SJCRH30 (cell line): ENCODE data around the gene SF3B2. TPM values are rescaled to one million over a fixed set of nuclear protein-coding genes. Genes with fewer than 3 reads are reported as not detected.
"Not testable (repeated sequence)": the region's sequence is repeated elsewhere in the genome, so short reads cannot be mapped to it uniquely, and the experiment has no call there.

Source experiments
- DNase-seq, 2 experiments: peaks; one replicate each; pipeline ENCODE4 v3.0.0-alpha.2; 2015 to 2020
- H3K27ac ChIP-seq: fragments of 250-450 bp; sonication (Bioruptor Pico); 2 replicates; pipeline ENCODE4 v1.5.1; 2020; ENCODE audit warnings: mild to moderate bottlenecking, moderate library complexity
- H3K27me3 ChIP-seq: fragments of 250-450 bp; sonication (Bioruptor Pico); 2 replicates; pipeline ENCODE4 v1.5.1; 2020; ENCODE audit warnings: mild to moderate bottlenecking, moderate library complexity
- H3K36me3 ChIP-seq: fragments of 250-450 bp; sonication (Bioruptor Pico); 2 replicates; pipeline ENCODE4 v1.5.1; 2020; ENCODE audit warnings: mild to moderate bottlenecking, moderate library complexity
- H3K4me1 ChIP-seq: fragments of 250-450 bp; sonication (Bioruptor Pico); 2 replicates; pipeline ENCODE4 v1.5.1; 2020; ENCODE audit warnings: mild to moderate bottlenecking, moderate library complexity
- H3K4me3 ChIP-seq: fragments of 250-450 bp; sonication (Bioruptor Pico); 2 replicates; pipeline ENCODE4 v1.5.1; 2020; ENCODE audit warnings: mild to moderate bottlenecking, moderate library complexity
- H3K9me3 ChIP-seq: fragments of 250-450 bp; sonication (Bioruptor Pico); replicated peaks from 2 replicates; pipeline ENCODE4 v1.5.1; 2020; ENCODE audit warnings: mild to moderate bottlenecking, moderate library complexity
- total RNA-seq: library from RNA; depleted of rRNA; stranded (reverse); fragments of >200 nt; shearing (Covaris generic); gene quantifications from 2 replicates; pipeline ENCODE4 v1.2.3, GENCODE V29; 2014

Gene SF3B2
- total RNA-seq, 1 experiment from 2014 or later: 169 TPM

DNA sequence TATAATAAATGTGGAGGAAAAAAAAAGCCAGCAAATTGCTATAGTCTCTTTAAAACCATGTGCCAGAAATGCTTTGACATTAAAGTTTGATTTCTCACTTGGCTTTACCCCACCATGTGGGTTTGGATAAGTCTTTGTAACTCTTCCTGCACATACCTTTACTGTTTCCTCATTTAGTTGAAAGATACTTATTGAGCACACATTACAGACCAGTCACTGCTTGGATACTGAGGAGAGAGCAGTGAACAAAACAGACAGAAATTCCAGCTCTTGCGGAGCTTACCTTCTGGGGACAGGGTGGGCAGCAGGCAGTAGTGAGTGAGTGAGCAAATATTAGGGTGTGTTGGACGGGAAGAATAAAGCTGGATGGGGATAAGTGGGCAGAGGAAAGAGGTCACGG, 31.6 kb downstream of the SF3B2 start:
- no peak for DNase-seq
- Histone ChIP-seq H3K4me1 (peaks cover 37% of the 10 kb centered on the region), H3K36me3 (no peaks in the 10 kb centered on the region), H3K27me3 (no peaks in the 10 kb centered on the region), H3K9me3 (no peaks in the 10 kb centered on the region), H3K4me3 (no peak overlapping the region), H3K27ac (no peak overlapping the region; the same call in 1 of the 2 replicates)

DNA sequence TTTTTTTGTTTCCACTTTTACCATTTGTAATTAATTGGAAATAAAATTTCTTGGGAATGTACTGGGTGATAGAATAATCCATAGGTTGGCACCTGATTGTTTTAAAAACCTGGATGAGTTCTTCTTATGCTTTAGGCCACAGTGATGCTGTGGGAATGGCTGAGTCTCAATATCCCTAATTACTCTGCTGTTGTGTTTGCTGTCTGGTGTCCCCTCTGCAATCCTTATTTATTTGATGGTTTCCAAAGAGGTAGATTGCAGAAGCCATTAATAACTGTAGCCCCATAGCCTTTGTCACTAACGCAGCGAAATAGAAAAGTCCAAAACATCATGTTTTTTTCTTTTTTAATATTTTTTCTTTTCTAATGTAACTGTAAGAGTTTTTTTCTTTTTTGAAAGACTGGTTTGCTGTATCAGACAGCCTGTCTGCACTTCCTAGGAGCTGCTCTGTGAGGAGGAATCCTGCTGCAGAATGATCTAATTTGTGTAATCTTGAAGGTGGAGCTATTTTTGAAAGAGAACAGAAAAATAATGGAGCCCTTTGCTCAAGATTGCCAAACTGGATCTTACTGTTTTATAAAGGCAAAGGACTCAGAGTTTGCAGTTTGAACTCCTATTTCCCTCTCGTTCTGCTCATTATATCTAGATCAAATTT, 32.8 kb downstream of the SF3B2 start:
- no peak overlapping the region for H3K27ac ChIP-seq
- H3K27me3 ChIP-seq: no peaks in the 10 kb centered on the region
- peaks cover 37% of the 10 kb centered on the region for H3K4me1 ChIP-seq
- no peak overlapping the region for H3K4me3 ChIP-seq
- DNase-seq: no peak
- no peaks in the 10 kb centered on the region for H3K9me3 ChIP-seq
- H3K36me3 ChIP-seq: no peaks in the 10 kb centered on the region; the same call in 1 of the 2 replicates

DNA sequence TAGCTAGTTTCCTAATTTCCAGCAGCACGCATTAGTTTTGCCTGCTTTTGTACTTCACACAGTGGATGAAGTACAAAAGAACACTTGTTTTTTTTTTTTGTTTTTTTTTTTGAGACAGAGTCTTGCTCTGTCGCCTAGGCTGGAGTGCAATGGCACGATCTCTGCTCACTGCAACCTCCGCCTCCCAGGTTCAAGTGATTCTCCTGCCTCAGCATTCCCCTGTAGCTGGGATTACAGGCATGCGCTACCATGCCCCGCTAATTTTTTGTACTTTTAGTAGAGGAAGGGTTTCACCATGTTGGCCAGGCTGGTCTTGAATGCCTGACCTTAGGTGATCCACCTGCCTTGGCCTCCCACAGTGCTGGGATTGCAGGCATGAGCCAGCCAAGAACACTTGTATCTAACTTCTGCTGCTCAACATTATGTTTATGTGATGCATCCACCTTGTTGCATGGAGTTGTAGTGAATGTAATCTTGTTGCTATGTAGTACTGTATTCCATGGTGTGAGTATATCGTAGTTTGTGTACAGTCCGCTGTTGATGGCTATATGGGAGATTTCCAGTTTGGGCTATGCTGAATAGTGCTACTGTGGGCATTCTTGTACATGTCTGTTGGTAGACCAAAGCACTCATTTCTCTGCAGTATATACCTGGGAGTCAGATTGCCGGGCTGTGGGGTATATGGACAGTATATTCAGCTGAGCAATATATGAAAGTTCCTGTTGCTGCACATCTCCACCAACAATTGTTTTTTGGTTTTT, 35.2 kb downstream of the SF3B2 start:
- no peak for DNase-seq

DNA sequence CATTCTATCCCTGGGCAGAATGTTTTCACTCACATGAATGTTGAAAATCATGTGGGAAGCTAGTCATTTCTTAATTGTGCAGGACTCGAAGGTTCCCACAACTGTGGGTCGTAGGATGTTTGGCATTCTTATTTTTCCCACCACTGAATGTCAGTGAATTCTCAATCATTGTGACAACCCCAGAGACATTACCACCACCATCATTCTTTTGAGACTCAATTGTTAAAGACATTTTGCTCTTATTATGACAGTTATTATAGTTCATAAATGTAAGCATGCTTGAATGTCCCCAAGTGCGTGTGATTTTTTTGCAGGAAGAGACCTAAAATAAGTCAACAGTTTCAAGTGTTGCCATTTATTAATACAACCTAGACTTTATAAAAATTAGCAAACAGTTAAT, 36.9 kb downstream of the SF3B2 start:
- Histone ChIP-seq H3K27ac (no peak overlapping the region), H3K27me3 (no peaks in the 10 kb centered on the region), H3K9me3 (peaks cover 4% of the 10 kb centered on the region; the same call in 1 of the 2 replicates), H3K36me3 (no peaks in the 10 kb centered on the region; the same call in 1 of the 2 replicates), H3K4me1 (peaks cover 4% of the 10 kb centered on the region), H3K4me3 (no peak overlapping the region)
- no peak for DNase-seq

More for the DNA sequence above, 35.2 kb downstream of the SF3B2 start:
- Histone ChIP-seq H3K4me1 (peaks cover 21% of the 10 kb centered on the region), H3K27me3 (no peaks in the 10 kb centered on the region), H3K27ac (no peak overlapping the region), H3K4me3 (no peak overlapping the region), H3K9me3 (no peaks in the 10 kb centered on the region), H3K36me3 (no peaks in the 10 kb centered on the region; the same call in 1 of the 2 replicates)

DNA sequence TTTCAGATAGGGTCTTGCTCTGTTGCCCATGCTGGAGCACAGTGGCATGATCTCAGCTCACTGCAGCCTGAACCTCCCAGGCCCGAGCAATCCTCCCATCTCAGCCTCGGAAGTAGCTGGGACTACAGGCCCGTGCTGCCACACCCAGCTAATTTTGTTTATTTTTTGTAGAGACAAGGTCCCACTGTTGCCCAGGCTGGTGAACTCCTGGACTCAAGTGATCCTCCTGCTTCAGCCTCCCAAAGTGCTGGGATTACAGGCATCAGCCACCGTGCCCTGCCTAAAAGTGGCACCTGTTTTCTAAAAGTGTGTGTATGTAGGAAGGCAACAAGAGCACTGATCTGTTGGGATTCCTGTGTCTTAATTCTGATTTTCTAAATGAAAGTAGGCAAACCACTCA, 38.1 kb downstream of the SF3B2 start:
- H3K36me3 ChIP-seq: no peaks in the 10 kb centered on the region; the same call in 1 of the 2 replicates
- no peak overlapping the region for H3K27ac ChIP-seq
- H3K9me3 ChIP-seq: peaks cover 4% of the 10 kb centered on the region; the same call in 1 of the 2 replicates
- no peaks in the 10 kb centered on the region for H3K4me1 ChIP-seq
- no peak overlapping the region for H3K4me3 ChIP-seq
- H3K27me3 ChIP-seq: no peaks in the 10 kb centered on the region
- no peak for DNase-seq

DNA sequence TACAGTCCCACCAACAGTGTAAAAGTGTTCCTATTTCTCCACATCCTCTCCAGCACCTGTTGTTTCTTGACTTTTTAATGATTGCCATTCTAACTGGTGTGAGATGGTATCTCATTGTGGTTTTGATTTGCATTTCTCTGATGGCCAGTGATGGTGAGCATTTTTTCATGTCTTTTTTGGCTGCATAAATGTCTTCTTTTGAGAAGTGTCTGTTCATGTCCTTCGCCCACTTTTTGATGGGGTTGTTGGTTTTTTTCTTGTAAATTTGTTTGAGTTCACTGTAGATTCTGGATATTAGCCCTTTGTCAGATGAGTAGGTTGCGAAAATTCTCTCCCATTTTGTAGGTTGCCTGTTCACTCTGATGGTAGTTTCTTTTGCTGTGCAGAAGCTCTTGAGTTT, 40.0 kb downstream of the SF3B2 start:
- not testable (repeated sequence) for H3K4me3 ChIP-seq, H3K9me3 ChIP-seq, H3K27me3 ChIP-seq, DNase-seq, H3K27ac ChIP-seq, H3K36me3 ChIP-seq, H3K4me1 ChIP-seq

DNA sequence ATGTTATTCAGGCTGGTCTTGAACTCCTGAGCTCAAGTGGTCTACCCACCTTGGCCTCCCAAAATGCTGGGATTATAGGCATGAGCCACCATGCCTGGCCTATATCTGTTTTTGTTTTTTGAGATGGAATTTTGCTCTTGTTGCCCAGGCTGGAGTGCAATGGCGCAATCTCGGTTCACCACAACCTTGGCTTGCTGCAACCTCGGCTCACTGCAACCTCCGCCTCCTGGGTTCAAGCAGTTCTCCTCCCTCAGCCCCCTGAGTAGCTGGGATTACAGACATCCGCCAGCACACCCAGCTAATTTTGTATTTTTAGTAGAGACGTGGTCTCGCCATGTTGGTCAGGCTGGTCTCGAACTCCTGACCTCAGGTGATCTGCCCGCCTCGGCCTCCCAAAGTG, 47.6 kb downstream of the SF3B2 start:
- H3K4me3 ChIP-seq, H3K4me1 ChIP-seq, H3K27me3 ChIP-seq, DNase-seq, H3K27ac ChIP-seq, H3K36me3 ChIP-seq, H3K9me3 ChIP-seq: not testable (repeated sequence)

DNA sequence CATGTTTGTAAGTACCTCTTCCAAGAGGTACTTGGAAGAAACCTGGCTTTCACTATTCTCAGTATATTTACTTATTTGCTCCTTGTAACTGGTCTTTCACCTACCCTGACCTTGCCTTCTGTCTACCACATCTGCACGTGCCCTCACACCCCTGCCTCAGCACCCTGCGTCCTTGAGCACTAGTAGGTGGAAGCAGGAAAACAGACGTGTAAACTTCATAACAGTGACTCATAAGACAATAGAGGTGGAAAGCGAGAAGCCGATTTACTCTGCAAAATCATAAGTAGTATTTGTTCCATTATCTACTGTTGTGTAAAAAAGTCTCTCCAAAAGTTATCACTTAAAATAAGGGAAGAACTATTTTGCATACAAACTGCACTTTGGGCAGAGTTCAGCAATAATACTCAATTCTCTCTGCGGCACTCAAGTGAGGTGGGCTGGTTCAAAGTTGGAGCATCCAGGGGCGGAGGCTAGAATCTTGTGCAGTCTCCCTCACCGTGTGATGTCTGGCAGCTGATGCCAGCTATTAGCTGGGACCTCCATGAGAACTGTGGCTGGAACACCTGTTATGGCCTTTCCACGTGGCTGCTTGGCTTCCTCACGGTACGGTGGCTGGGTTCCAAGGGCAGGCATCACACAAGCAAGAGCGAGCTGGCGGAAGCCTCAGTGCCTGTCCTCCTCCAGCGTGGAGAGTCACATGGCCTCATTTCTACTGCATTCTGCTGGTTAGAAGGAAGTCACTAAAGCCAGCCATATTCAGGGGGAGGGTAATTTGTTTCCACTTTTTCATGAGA, 48.3 kb downstream of the SF3B2 start:
- no peak overlapping the region for H3K27ac ChIP-seq
- H3K4me3 ChIP-seq: no peak overlapping the region
- peaks cover 7% of the 10 kb centered on the region; the same call in 1 of the 2 replicates for H3K4me1 ChIP-seq
- H3K36me3 ChIP-seq: no peaks in the 10 kb centered on the region
- no peaks in the 10 kb centered on the region for H3K9me3 ChIP-seq
- peak in 1 of 2 experiments; percentile 21 for DNase-seq
- H3K27me3 ChIP-seq: no peaks in the 10 kb centered on the region

DNA sequence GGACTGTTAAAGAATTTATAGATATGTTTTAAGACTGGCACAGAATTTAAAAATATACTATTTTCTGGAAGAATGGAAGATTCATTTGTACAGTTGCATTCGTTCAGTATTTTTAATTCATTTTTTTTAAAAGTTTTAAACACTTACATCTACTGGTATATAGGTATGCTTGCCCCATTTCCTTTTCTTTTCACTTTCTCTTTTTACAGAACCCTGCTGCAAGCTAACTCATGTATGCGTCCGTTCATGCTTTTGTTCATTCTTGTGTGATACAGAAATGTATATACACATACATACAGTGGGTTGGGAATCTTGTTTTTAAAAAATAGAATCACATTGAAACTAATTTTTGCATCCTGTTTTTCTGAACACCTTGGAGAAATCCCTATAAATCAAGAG, 48.9 kb downstream of the SF3B2 start:
- DNase-seq: no peak
- Histone ChIP-seq H3K27me3 (no peaks in the 10 kb centered on the region), H3K4me3 (no peak overlapping the region), H3K27ac (no peak overlapping the region), H3K4me1 (peaks cover 7% of the 10 kb centered on the region; the same call in 1 of the 2 replicates), H3K9me3 (no peaks in the 10 kb centered on the region), H3K36me3 (no peaks in the 10 kb centered on the region)

DNA sequence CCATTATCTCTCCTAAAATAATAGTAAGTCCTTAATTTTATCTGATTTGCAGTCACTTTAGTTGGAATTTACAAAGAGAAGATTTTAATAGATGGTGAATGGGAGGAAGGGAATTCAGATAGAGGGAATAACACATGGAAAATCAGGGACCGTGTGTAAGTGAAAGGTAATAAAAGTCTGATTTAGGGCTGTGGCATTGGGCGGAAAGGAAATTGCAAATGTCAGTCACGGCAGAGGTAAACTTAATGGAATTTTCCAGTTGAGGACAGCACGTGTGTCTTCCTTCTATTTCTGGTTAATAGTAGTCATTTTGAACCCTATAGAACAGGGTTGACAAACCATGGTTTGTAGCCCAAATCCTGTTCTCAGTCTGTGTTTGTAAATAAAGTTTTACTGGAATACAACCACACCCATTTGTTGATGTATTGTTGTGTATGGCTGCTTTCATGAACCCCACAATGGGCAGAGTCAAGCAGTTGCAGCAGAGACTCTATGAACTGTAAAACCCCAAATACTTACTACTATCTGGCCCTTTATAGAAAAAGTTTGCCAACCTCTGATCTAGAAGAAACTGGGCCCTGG, 52.0 kb downstream of the SF3B2 start:
- Histone ChIP-seq H3K36me3 (no peaks in the 10 kb centered on the region), H3K9me3 (no peaks in the 10 kb centered on the region), H3K4me3 (no peak overlapping the region), H3K27ac (no peak overlapping the region), H3K27me3 (no peaks in the 10 kb centered on the region), H3K4me1 (peaks cover 7% of the 10 kb centered on the region; the same call in 1 of the 2 replicates)
- no peak for DNase-seq

DNA sequence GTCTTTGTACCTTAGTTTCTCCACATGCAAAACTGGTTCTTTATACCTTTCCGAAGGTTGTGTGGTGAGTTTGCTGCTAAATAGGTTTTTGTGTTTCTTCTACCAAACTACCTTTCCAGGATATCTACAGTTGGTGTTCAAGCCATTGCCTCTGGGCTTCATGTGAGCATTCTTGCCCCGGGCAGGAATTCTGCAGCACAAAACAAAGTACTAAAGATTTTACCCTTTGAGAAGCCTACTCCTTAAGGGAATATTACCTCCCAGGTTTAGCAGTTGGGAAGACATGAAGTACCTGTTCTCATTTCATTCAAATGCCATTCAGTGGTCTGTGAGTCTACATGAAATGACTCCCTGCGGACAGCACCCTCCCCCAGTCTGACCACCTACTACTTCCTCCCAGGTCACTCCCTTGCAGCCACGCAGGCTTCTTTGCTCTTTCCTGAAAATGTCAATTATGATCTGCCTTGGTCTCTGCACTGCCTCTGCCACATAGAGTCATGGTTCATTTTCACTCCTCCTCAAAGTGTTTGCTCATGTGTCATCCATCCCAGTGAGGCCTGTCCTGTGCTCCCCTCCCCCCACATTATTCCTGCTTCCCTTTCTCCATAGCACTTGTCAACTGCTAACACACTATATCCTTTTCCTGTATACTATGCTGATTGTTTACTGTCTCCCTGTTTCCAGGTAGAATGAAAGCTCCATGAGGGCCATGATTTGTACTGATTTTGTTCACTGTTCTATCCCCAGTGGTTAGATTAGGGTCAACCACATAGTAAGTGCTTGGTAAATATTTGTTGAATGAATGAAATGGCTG, 54.8 kb downstream of the SF3B2 start:
- no peak for DNase-seq

DNA sequence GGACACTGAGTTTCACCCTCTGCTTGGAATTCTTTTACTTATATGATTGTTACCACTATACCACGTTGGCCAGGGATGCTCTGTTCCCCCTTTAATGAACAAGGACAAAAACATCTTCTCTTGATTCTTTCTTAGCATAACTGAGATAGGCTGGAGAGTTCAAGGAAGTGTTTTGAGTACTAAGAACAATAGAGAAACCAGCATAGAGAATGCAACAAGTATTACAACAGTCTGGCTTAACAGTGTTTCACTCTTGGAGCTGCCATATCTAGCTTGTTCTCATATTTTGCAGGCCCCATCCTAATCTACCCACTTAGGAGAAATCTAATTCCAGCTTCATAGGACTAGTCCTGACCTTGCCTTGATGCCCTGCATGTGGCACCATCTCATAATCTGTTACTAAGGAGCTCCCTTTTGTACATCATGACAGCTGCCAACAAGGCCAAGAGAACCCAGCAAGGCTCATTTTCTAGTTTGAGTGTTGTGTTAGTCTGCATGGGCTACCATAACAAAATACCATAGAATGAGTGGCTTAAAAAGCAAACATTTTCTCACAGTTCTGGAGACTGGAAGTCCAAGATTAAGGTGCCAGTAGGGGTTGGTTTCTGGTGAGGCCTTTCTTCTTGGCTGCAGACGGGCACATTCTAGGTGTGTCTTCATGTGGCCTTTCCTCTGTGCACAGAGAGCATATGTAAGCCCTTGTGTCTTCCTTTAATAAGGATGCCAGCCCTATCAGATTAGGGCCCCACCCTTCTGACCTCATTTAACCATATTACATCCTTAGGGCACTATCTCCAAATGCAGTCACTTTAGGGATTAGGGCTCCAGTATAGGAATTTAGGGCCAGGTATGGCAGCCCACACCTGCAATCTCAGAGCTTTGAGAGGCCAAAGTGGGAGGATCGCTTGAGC, 55.7 kb downstream of the SF3B2 start:
- peaks cover 13% of the 10 kb centered on the region for H3K4me1 ChIP-seq
- no peaks in the 10 kb centered on the region for H3K9me3 ChIP-seq
- DNase-seq: no peak
- H3K36me3 ChIP-seq: no peaks in the 10 kb centered on the region
- H3K27ac ChIP-seq: no peak overlapping the region
- H3K4me3 ChIP-seq: no peak overlapping the region
- H3K27me3 ChIP-seq: no peaks in the 10 kb centered on the region

More for the DNA sequence above, 54.8 kb downstream of the SF3B2 start:
- no peaks in the 10 kb centered on the region for H3K27me3 ChIP-seq
- peaks cover 7% of the 10 kb centered on the region; the same call in 1 of the 2 replicates for H3K4me1 ChIP-seq
- H3K4me3 ChIP-seq: no peak overlapping the region
- no peaks in the 10 kb centered on the region for H3K9me3 ChIP-seq
- H3K27ac ChIP-seq: no peak overlapping the region
- H3K36me3 ChIP-seq: no peaks in the 10 kb centered on the region

DNA sequence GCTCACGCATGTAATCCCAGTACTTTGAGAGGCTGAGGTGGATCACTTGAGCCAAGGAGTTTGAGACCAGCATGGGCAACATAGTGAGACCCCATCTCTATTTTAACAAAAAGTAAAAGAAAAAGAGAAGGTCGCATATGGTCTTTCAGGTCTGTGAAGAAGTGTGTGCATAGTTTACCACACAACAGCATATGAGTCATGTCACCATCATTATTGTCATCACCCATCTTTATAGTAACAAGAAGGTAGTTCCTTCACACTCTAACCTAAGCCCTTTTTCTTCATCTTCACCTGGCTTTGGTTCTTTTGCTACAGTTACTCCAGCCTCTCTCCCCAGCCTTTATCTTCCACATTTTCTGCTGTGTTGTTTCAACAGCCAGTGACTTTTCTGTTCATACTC, 57.1 kb downstream of the SF3B2 start:
- Histone ChIP-seq H3K9me3 (no peaks in the 10 kb centered on the region), H3K4me1 (peaks cover 19% of the 10 kb centered on the region), H3K4me3 (no peak overlapping the region), H3K27ac (no peak overlapping the region), H3K27me3 (no peaks in the 10 kb centered on the region), H3K36me3 (no peaks in the 10 kb centered on the region)
- DNase-seq: no peak
